Lower leg skin (tissue), 4 donors: ENCODE data around the gene ARHGEF11. TPM values are rescaled to one million over a fixed set of nuclear protein-coding genes. Genes with fewer than 3 reads are reported as not detected.

Source experiments
- DNase-seq, 2 donors: peaks; one replicate each; pipeline ENCODE4 v3.0.0-alpha.2; 2019; ENCODE audit warnings: low spot score in 2 of 2
- H3K4me3 ChIP-seq: fragments of 200-600 bp; sonication (generic); 2 replicates; pipeline ENCODE4 v1.5.1; 2017; ENCODE audit warnings: mild to moderate bottlenecking, low read depth; ENCODE audit not compliant: poor library complexity, severe bottlenecking
- POLR2A ChIP-seq, 2 donors: fragments of 450-650 bp; IDR thresholded peaks; one replicate each; pipeline ENCODE4 v1.6.1; 2016 to 2017; ENCODE audit warnings: antibody characterized with exemption in 2 of 2, mild to moderate bottlenecking in 1 of 2, moderate library complexity in 1 of 2
- WGBS, 2 donors: methylation state at CpG; one replicate each; pipeline ENCODE4 v1.1.5; 2018; 5-methylcytosine and 5-hydroxymethylcytosine counted together
- intact Hi-C: fragments of 100-400 bp; cut with DNase I; formaldehyde crosslinking; loops from one replicate; pipeline ENCODE4 v1.15.0; 2023; ENCODE audit warnings: low total_unique reads
- total RNA-seq, 4 donors: library from RNA; depleted of rRNA; stranded (reverse); fragments of >200 nt; gene quantifications; one replicate each; pipeline ENCODE4 v1.1.0, GENCODE V29; 2016
- TF ChIP-seq, protein P1 (sequence below), 3 donors: fragments of 450-650 bp; IDR thresholded peaks; one replicate each; pipeline ENCODE4 v1.5.1; 2016; ENCODE audit warnings: antibody characterized with exemption in 3 of 3, mild to moderate bottlenecking in 3 of 3, moderate library complexity in 2 of 3

ARHGEF11 gene
- total RNA-seq, 4 donors from 2014 or later, result 16.3 to 30.9 (median 27.3) TPM

DNA sequence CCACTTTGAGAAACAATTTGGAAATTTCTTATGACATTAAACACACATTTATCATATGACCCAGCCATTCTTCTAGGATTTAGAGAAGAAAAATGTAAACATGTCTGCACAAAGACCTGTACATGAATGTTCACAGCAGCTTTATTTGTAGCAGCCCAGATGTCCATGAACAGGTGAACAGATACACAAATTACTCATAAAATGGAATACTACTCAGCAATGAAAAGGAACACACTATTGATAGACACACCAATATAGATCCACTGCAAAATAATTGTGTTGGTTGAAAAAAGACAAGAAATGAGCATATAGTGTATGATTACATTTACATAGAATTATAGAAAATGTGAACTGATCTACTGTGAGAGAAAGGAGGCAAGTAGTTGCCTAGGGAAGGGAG, 26.1 kb downstream of the ARHGEF11 start:
- DNase-seq, result no peak
- TF ChIP-seq, protein P1, sequence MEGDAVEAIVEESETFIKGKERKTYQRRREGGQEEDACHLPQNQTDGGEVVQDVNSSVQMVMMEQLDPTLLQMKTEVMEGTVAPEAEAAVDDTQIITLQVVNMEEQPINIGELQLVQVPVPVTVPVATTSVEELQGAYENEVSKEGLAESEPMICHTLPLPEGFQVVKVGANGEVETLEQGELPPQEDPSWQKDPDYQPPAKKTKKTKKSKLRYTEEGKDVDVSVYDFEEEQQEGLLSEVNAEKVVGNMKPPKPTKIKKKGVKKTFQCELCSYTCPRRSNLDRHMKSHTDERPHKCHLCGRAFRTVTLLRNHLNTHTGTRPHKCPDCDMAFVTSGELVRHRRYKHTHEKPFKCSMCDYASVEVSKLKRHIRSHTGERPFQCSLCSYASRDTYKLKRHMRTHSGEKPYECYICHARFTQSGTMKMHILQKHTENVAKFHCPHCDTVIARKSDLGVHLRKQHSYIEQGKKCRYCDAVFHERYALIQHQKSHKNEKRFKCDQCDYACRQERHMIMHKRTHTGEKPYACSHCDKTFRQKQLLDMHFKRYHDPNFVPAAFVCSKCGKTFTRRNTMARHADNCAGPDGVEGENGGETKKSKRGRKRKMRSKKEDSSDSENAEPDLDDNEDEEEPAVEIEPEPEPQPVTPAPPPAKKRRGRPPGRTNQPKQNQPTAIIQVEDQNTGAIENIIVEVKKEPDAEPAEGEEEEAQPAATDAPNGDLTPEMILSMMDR (IDR thresholded peaks at IDR 0.05), result no peak
- TF ChIP-seq POLR2A (IDR thresholded peaks at IDR 0.05), result no peak
- no peak overlapping the region for H3K4me3 ChIP-seq
- intact Hi-C loops, result no loop called here

GRCh38 chr1:157011845-157012244, 33.7 kb downstream of the ARHGEF11 start:
- no peak for DNase-seq
- WGBS, 2 donors, result 92 to 95% methylated on average over 3 of the region's 3 CpGs
- intact Hi-C loops, result no loop called here
- no peak overlapping the region for H3K4me3 ChIP-seq
- no peak for TF ChIP-seq POLR2A (IDR thresholded peaks at IDR 0.05)
- TF ChIP-seq, protein P1 (IDR thresholded peaks at IDR 0.05), result no peak

DNA sequence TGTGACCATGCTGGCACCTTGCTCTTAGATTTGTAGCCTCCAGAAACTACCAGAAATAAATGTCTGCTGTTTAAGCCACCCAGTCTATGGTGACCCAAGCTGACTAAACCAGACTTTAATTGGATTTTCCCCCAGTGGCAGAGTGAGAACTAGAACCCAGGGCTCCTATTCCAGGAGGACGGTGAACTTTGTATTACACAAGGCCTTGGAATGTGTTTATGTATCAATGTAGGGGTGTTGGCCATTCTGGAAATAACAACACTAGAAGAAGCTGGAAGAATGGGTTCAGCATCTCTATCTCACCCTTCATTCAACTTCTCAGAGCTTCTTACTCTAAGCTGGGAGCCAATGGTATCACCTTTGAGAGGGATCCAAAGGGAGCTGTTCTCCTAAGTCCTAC, 37.0 kb downstream of the ARHGEF11 start:
- no peak for DNase-seq
- 50 to 83% methylated on average over 1 of the region's 1 CpG for WGBS, 2 donors
- no peak overlapping the region for H3K4me3 ChIP-seq
- no peak for TF ChIP-seq POLR2A (IDR thresholded peaks at IDR 0.05)
- TF ChIP-seq, protein P1 (IDR thresholded peaks at IDR 0.05), result no peak
- intact Hi-C loops, result no loop called here

- TF ChIP-seq, protein P1 (IDR thresholded peaks at IDR 0.05), result no peak
- no peak for TF ChIP-seq POLR2A (IDR thresholded peaks at IDR 0.05)
- no peak for DNase-seq
- no peak overlapping the region for H3K4me3 ChIP-seq
- intact Hi-C loops, result no loop called here
- WGBS, 2 donors, result 56 to 70% methylated on average over 5 of the region's 5 CpGs
Observed at GRCh38 chr1:157007306-157007705, 38.2 kb downstream of the ARHGEF11 start.

- H3K4me3 ChIP-seq, result no peak overlapping the region
- DNase-seq, result no peak
- 48 to 52% methylated on average over 2 of the region's 2 CpGs for WGBS, 2 donors
- intact Hi-C loops, result no loop called here
- TF ChIP-seq, protein P1 (IDR thresholded peaks at IDR 0.05), result no peak
- no peak for TF ChIP-seq POLR2A (IDR thresholded peaks at IDR 0.05)
Observed at GRCh38 chr1:157006676-157007075, 38.9 kb downstream of the ARHGEF11 start.

DNA sequence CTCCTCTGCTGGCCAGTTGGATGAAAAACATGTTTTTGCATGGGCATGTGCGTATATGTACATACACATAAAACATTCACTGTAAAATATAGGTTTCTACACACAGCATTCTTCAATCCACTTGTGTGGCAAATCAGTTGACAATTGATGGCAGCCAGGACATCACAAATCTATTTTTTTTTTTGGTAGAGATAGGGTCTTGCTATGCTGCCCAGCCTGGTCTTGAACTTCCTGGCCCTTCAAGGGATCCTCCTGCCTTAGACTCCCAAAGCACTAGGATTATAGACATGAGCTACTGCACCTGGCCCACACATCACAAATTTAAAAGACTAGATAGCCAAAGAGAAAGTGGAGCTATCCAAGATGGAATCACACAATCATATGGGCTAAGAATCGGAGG, 39.6 kb downstream of the ARHGEF11 start:
- no peak for DNase-seq
- intact Hi-C loops, result no loop called here
- WGBS, 2 donors, result 52 to 79% methylated on average over 2 of the region's 2 CpGs
- H3K4me3 ChIP-seq, result no peak overlapping the region
- TF ChIP-seq, protein P1 (IDR thresholded peaks at IDR 0.05), result no peak
- no peak for TF ChIP-seq POLR2A (IDR thresholded peaks at IDR 0.05)
